Testis (tissue), 2 donors: ENCODE results near the gene PLA2G2C.

Source experiments
- CTCF ChIP-seq, 3 experiments: fragments of 450-650 bp in 2 of 3; fragments of 200-600 bp in 1 of 3; sonication (generic) in 1 of 3; IDR thresholded peaks; one replicate each; pipeline ENCODE4 v1.5.1; 2016 to 2019; ENCODE audit warnings: antibody characterized with exemption in 3 of 3, mild to moderate bottlenecking in 2 of 3, moderate library complexity in 1 of 3
- POLR2A ChIP-seq: fragments of 450-650 bp; IDR thresholded peaks from one replicate; pipeline ENCODE4 v1.6.1; 2017; ENCODE audit warnings: antibody characterized with exemption, mild to moderate bottlenecking, moderate library complexity

GRCh38 chr1:20180129-20180843 lies 6.0 kb downstream of the PLA2G2C start:
- TF ChIP-seq CTCF (IDR thresholded peaks at IDR 0.05) (no peak), POLR2A (no peak)
